GM12865 (cell line): ENCODE data around the gene SCGB3A1.

Experiments
- DNase-seq: peaks from one replicate; pipeline ENCODE4 v3.0.0; 2010; ENCODE audit warnings: low read depth
- H3K4me3 ChIP-seq: 2 replicates; pipeline ENCODE4 v1.5.1; 2011; ENCODE audit warnings: mild to moderate bottlenecking, low read depth, low read length, control low read depth
- TF ChIP-seq, protein P1 (sequence below): IDR thresholded peaks from 2 replicates; pipeline ENCODE4 v1.5.1; 2011; ENCODE audit warnings: low read length, control low read depth, low read depth, inconsistent platforms; ENCODE audit not compliant: insufficient read depth; ENCODE audit errors: missing control alignments

The SCGB3A1 gene

DNA sequence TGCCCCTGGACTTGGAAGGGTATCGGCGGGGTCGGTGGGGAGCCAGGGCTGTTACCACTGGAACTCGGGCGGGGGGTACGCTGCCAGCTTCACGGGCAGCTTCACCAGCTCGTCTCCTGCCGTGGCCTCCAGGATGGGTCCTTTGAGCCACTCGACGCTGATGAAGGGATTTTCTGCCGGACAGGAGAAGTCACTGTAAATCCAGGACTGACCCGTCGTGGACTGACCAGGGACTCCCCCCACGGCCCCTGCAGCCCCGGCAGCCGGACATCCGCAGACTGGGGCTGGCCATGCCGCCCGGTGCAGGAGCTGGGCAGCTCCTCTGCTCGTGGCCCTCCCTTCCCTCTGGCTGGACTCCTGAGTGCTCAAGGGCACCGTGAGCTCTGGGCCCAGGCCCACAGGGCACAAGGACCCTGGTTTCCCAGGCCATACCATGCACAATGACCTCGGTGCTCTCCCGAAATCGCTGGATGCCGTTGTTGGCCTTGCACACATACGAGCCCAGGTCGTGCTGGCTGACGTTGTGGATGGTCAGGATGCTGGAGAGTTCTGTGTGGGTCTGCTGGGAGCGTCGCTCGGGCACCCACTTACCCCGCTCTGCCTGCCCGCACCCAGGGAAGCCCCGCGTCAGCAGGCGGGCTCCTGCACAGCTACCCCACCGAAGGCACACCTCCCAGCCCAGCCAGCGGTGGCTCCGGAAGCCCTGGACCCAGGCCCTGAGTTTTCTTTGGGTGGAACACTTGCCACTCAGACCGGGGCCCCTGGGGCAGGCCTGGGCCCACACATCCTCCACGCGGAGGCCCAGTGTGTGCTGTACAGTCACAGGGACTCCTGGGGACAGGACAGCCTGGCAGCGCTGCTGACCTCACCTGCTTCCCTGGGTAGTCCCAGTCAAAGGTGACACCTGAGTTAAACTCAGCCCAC is 37.8 kb upstream of the SCGB3A1 start:
- TF ChIP-seq, protein P1, sequence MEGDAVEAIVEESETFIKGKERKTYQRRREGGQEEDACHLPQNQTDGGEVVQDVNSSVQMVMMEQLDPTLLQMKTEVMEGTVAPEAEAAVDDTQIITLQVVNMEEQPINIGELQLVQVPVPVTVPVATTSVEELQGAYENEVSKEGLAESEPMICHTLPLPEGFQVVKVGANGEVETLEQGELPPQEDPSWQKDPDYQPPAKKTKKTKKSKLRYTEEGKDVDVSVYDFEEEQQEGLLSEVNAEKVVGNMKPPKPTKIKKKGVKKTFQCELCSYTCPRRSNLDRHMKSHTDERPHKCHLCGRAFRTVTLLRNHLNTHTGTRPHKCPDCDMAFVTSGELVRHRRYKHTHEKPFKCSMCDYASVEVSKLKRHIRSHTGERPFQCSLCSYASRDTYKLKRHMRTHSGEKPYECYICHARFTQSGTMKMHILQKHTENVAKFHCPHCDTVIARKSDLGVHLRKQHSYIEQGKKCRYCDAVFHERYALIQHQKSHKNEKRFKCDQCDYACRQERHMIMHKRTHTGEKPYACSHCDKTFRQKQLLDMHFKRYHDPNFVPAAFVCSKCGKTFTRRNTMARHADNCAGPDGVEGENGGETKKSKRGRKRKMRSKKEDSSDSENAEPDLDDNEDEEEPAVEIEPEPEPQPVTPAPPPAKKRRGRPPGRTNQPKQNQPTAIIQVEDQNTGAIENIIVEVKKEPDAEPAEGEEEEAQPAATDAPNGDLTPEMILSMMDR: no peak
- no peak overlapping the region for H3K4me3 ChIP-seq
- DNase-seq: no peak

DNA sequence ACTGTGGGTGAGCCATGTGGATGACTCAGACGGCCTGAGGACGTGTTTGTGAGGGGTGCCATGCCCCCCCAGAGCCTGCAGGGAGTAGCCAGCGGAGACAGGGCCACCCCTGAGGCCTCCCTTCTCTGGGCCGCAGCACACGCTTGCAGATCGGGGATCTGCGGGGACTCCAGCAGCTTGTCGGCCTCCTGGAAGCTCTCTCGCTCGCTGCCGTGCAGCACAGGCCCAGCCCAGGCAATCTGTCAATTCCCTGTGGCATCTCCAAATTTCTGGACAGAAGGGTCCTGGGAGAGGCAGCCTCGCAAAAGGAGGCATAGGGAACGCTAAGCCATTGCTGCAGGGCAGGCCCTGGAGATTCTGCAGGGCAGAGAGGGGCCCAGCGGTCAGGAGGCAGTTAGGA is 36.9 kb upstream of the SCGB3A1 start:
- TF ChIP-seq, protein P1: no peak
- no peak overlapping the region for H3K4me3 ChIP-seq

GRCh38 chr5:180627386-180628120 is 36.3 kb upstream of the SCGB3A1 start:
- no peak overlapping the region for H3K4me3 ChIP-seq
- TF ChIP-seq, protein P1: no peak
- no peak for DNase-seq

More for the DNA sequence above, 36.9 kb upstream of the SCGB3A1 start:
- no peak for DNase-seq

DNA sequence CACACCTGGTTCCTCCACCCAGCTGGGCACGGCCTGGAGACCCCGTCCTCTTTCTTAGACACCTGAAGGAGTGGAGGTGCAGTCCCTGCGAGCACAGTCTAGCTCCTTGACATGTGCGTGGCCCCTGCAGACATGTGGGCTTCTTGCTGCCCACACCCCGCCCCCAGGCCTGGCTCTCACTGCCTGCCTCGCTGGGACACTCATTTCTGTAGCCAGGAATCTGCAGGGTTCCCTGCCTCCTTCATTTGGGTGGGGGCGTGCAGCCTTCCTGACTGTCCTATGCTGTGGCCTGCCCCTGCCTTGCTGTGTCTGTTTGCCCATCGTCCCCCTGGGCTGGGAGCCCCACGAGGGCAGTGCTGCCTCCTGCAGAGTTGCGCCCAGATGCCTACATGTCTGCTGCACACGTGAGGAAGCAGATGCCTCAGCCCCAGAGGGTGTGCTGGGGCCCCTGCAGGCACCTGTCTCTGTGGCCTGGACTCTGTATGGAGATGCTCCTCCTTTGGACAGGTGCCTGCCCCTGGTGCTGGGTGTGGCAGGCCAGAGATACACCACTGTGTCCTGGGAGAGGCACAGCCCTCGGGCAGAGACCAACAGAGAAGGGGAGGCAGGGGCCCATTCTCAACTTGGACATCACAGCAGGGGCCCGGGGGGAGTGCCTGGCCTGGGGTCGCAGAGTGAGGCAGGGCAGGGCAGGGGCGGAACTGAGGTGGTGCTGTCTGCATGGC is 35.5 kb upstream of the SCGB3A1 start:
- no peak overlapping the region for H3K4me3 ChIP-seq
- DNase-seq: no peak
- TF ChIP-seq, protein P1: no peak

DNA sequence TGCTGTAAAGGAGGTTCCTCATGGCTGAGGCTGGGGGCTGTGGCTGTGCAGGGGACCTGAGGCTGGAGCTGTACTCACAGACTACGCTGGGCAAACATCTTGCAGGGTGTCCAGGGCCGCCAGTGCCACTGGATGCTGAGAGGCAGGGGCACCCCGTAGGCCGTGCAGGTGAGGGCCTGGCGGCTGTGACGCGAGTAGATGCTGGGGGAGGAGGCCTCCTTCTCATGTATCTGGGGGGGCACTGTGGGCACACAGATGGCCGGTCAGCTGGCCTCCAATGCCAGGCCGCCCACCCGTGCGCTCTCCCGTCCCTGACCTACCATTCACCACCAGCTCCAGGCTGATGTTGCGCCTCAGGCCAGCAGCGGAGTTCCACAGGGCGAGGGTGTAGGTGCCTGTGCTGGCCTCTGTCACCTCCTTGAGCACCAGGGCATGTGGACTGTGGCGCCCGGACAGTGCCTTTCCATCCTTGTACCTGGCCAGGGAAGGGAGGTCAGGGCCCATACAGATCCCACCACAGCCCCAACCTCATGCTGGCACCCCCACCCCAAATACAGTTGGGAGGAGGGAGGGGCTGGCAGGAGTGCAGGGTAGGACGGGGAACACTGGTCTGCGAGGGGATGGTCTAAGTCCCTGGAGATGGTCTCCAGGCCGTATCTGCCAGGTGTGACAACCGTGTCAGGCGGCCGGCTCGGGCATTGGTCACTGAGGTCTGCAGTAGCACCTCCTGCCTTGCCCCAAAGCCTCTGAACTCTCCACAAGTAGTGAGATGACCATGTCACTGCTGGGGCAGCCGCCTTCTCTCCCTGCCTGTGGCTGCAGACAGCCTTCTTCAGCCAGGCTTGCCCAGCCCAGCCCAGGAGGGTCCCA is 34.7 kb upstream of the SCGB3A1 start:
- no peak for DNase-seq
- TF ChIP-seq, protein P1: no peak

More for the DNA sequence above, 34.7 kb upstream of the SCGB3A1 start:
- H3K4me3 ChIP-seq: no peak overlapping the region
